BLaER1 treated with 17β-estradiol and CSF1 and Interleukin-3, amounts not matched to agents 10 nM and 100 nM (cell line): Measurements from ENCODE around the gene GABRB2.

Experiments
- H3K27ac ChIP-seq, 11 experiments: shearing (Covaris generic); formaldehyde crosslinking; 2 replicates each; pipeline ENCODE4 v1.8.1; 2022
- H3K27me3 ChIP-seq, 11 experiments: shearing (Covaris generic); formaldehyde crosslinking; 2 replicates each; pipeline ENCODE4 v1.8.1; 2022
- H3K36me3 ChIP-seq, 11 experiments: shearing (Covaris generic); formaldehyde crosslinking; 2 replicates each; pipeline ENCODE4 v1.8.1; 2022
- H3K4me1 ChIP-seq, 10 experiments: shearing (Covaris generic); formaldehyde crosslinking; 2 replicates each; pipeline ENCODE4 v1.8.1; 2022
- H3K4me2 ChIP-seq, 11 experiments: shearing (Covaris generic); formaldehyde crosslinking; 2 replicates each; pipeline ENCODE4 v1.8.1; 2022
- H3K4me3 ChIP-seq, 10 experiments: shearing (Covaris generic); formaldehyde crosslinking; 2 replicates each; pipeline ENCODE4 v1.8.1; 2022
- H3K9ac ChIP-seq, 11 experiments: shearing (Covaris generic); formaldehyde crosslinking; 2 replicates each; pipeline ENCODE4 v1.8.1; 2022
- H3K9me3 ChIP-seq, 11 experiments: shearing (Covaris generic); formaldehyde crosslinking; replicated peaks in 1 of 11; 2 replicates each; pipeline ENCODE4 v1.8.1; 2022
- H4K20me1 ChIP-seq, 11 experiments: shearing (Covaris generic); formaldehyde crosslinking; 2 replicates each; pipeline ENCODE4 v1.8.1; 2022
- Cebpa-rat ChIP-seq, 11 experiments: shearing (Covaris generic); IDR thresholded peaks; 2 replicates each; pipeline ENCODE4 v1.8.1; 2022

The GABRB2 gene

GRCh38 chr5:161342886-161343285, 203.6 kb downstream of the GABRB2 start:
- no peak for TF ChIP-seq Cebpa-rat (IDR thresholded peaks at IDR 0.05)
- Histone ChIP-seq H3K9me3 (no peaks in the 10 kb centered on the region), H3K27ac (no peak overlapping the region), H3K9ac (no peak overlapping the region), H3K4me1 (no peaks in the 10 kb centered on the region), H3K4me3 (no peak overlapping the region), H3K4me2 (no peak overlapping the region), H3K36me3 (no peaks in the 10 kb centered on the region), H3K27me3 (no peaks in the 10 kb centered on the region), H4K20me1 (no peaks in the 10 kb centered on the region)

- H3K36me3 ChIP-seq, result no peaks in the 10 kb centered on the region
- no peak overlapping the region for H3K9ac ChIP-seq
- TF ChIP-seq Cebpa-rat (IDR thresholded peaks at IDR 0.05), result no peak
- no peak overlapping the region for H3K4me3 ChIP-seq
- H4K20me1 ChIP-seq, result no peaks in the 10 kb centered on the region
- H3K27me3 ChIP-seq, result no peaks in the 10 kb centered on the region
- no peaks in the 10 kb centered on the region for H3K9me3 ChIP-seq
- no peak overlapping the region for H3K27ac ChIP-seq
- no peaks in the 10 kb centered on the region for H3K4me1 ChIP-seq
- no peak overlapping the region for H3K4me2 ChIP-seq
These were observed 206.5 kb downstream of the GABRB2 start for GRCh38 chr5:161340012-161340411.

- H3K4me2 ChIP-seq, result no peak overlapping the region
- H3K9ac ChIP-seq, result no peak overlapping the region
- H4K20me1 ChIP-seq, result no peaks in the 10 kb centered on the region
- no peak overlapping the region for H3K27ac ChIP-seq
- no peaks in the 10 kb centered on the region for H3K27me3 ChIP-seq
- H3K4me1 ChIP-seq, result no peaks in the 10 kb centered on the region
- no peak overlapping the region for H3K4me3 ChIP-seq
- H3K36me3 ChIP-seq, result no peaks in the 10 kb centered on the region
- H3K9me3 ChIP-seq, result peaks cover 0 to 9% (median 0%) of the 10 kb centered on the region in 11 experiments; a peak in 5 of 22 replicates
- no peak for TF ChIP-seq Cebpa-rat (IDR thresholded peaks at IDR 0.05)
These were observed 213.2 kb downstream of the GABRB2 start for GRCh38 chr5:161333194-161333880.

GRCh38 chr5:161332343-161332742, 214.2 kb downstream of the GABRB2 start:
- Histone ChIP-seq H3K27ac (no peak overlapping the region), H3K4me3 (no peak overlapping the region), H3K27me3 (no peaks in the 10 kb centered on the region), H4K20me1 (no peaks in the 10 kb centered on the region), H3K9ac (no peak overlapping the region), H3K36me3 (no peaks in the 10 kb centered on the region), H3K4me1 (peaks cover 0 to 5% (median 0%) of the 10 kb centered on the region in 10 experiments; a peak in 1 of 20 replicates), H3K4me2 (no peak overlapping the region), H3K9me3 (peaks cover 0 to 9% (median 0%) of the 10 kb centered on the region in 11 experiments; a peak in 5 of 22 replicates)
- TF ChIP-seq Cebpa-rat (IDR thresholded peaks at IDR 0.05), result no peak

GRCh38 chr5:161314033-161314432, 232.5 kb downstream of the GABRB2 start:
- Histone ChIP-seq H3K4me1 (peaks cover 0 to 14% (median 3%) of the 10 kb centered on the region in 10 experiments; a peak in 9 of 20 replicates), H3K27ac (no peak overlapping the region), H3K9ac (no peak overlapping the region), H3K4me2 (peak overlapping the region in 7 of 11 experiments; percentile 5 to 42 (median 24); a peak in 9 of 22 replicates), H3K4me3 (no peak overlapping the region), H3K9me3 (peaks cover 0 to 9% (median 3%) of the 10 kb centered on the region in 11 experiments; a peak in 6 of 22 replicates), H3K36me3 (no peaks in the 10 kb centered on the region), H3K27me3 (no peaks in the 10 kb centered on the region), H4K20me1 (no peaks in the 10 kb centered on the region)
- no peak for TF ChIP-seq Cebpa-rat (IDR thresholded peaks at IDR 0.05)

- Histone ChIP-seq H3K27me3 (no peaks in the 10 kb centered on the region), H3K4me3 (no peak overlapping the region), H3K9ac (no peak overlapping the region), H4K20me1 (no peaks in the 10 kb centered on the region), H3K4me1 (peaks cover 0 to 14% (median 3%) of the 10 kb centered on the region in 10 experiments; a peak in 9 of 20 replicates), H3K4me2 (no peak overlapping the region), H3K27ac (no peak overlapping the region), H3K9me3 (peaks cover 0 to 17% (median 4%) of the 10 kb centered on the region in 11 experiments; a peak in 9 of 22 replicates), H3K36me3 (no peaks in the 10 kb centered on the region)
- TF ChIP-seq Cebpa-rat (IDR thresholded peaks at IDR 0.05), result no peak
These were observed 233.6 kb downstream of the GABRB2 start for GRCh38 chr5:161312882-161313281.

GRCh38 chr5:161311965-161312364, 234.6 kb downstream of the GABRB2 start:
- peaks cover 0 to 14% (median 3%) of the 10 kb centered on the region in 10 experiments; a peak in 9 of 20 replicates for H3K4me1 ChIP-seq
- H4K20me1 ChIP-seq, result no peaks in the 10 kb centered on the region
- no peaks in the 10 kb centered on the region for H3K36me3 ChIP-seq
- H3K4me2 ChIP-seq, result no peak overlapping the region
- H3K4me3 ChIP-seq, result no peak overlapping the region
- H3K27me3 ChIP-seq, result no peaks in the 10 kb centered on the region
- H3K9me3 ChIP-seq, result peaks cover 0 to 17% (median 4%) of the 10 kb centered on the region in 11 experiments; a peak in 7 of 22 replicates
- no peak for TF ChIP-seq Cebpa-rat (IDR thresholded peaks at IDR 0.05)
- no peak overlapping the region for H3K27ac ChIP-seq
- no peak overlapping the region for H3K9ac ChIP-seq

GRCh38 chr5:161311146-161311708, 235.3 kb downstream of the GABRB2 start:
- peaks cover 0 to 17% (median 4%) of the 10 kb centered on the region in 11 experiments; a peak in 7 of 22 replicates for H3K9me3 ChIP-seq
- no peak for TF ChIP-seq Cebpa-rat (IDR thresholded peaks at IDR 0.05)
- no peak overlapping the region for H3K27ac ChIP-seq
- H4K20me1 ChIP-seq, result no peaks in the 10 kb centered on the region
- H3K4me1 ChIP-seq, result peaks cover 0 to 14% (median 3%) of the 10 kb centered on the region in 10 experiments; a peak in 8 of 20 replicates
- no peaks in the 10 kb centered on the region for H3K27me3 ChIP-seq
- H3K4me2 ChIP-seq, result no peak overlapping the region
- H3K4me3 ChIP-seq, result no peak overlapping the region
- H3K36me3 ChIP-seq, result no peaks in the 10 kb centered on the region
- H3K9ac ChIP-seq, result no peak overlapping the region

GRCh38 chr5:161306351-161306995, 240.1 kb downstream of the GABRB2 start:
- Histone ChIP-seq H3K4me2 (no peak overlapping the region), H3K9ac (no peak overlapping the region), H3K4me3 (no peak overlapping the region), H3K4me1 (peaks cover 0 to 16% (median 7%) of the 10 kb centered on the region in 10 experiments; a peak in 13 of 20 replicates), H3K27ac (no peak overlapping the region), H3K9me3 (peaks cover 0 to 17% (median 4%) of the 10 kb centered on the region in 11 experiments; a peak in 7 of 22 replicates), H4K20me1 (no peaks in the 10 kb centered on the region), H3K36me3 (no peaks in the 10 kb centered on the region), H3K27me3 (no peaks in the 10 kb centered on the region)
- no peak for TF ChIP-seq Cebpa-rat (IDR thresholded peaks at IDR 0.05)
